CD4-positive, CD25-positive, alpha-beta regulatory T cell (primary cell): ENCODE data around the gene ZNF280D. TPM values are rescaled to one million over a fixed set of nuclear protein-coding genes. Genes with fewer than 3 reads are reported as not detected.
A peak's percentile ranks its signal among the peaks of the same experiment; 100 is the strongest.

ENCODE experiments used
- ATAC-seq, 2 donors: fragments of 150-1000 bp; cut with Tn5 transposase; one replicate each; pipeline ENCODE4 v1.10.0; 2021; ENCODE audit warnings: low read depth in 2 of 2, moderate number of reproducible peaks in 2 of 2, moderate library complexity in 1 of 2
- DNase-seq, 3 donors: peaks; one replicate each; pipeline versions ENCODE4 v3.0.0 to v3.0.0-alpha.2; 2012 to 2022; ENCODE audit warnings: mixed read lengths in 1 of 3
- H3K27ac ChIP-seq: one replicate; pipeline ENCODE4 v1.7.0; 2013; ENCODE audit warnings: mild to moderate bottlenecking, low read length; ENCODE audit not compliant: insufficient read depth, poor library complexity, severe bottlenecking
- H3K27me3 ChIP-seq: one replicate; pipeline ENCODE4 v1.7.0; 2013; ENCODE audit warnings: low read length; ENCODE audit not compliant: control insufficient read depth, insufficient read depth
- H3K36me3 ChIP-seq: one replicate; pipeline ENCODE4 v1.7.0; 2013; ENCODE audit warnings: mild to moderate bottlenecking, low read length, moderate library complexity; ENCODE audit not compliant: control insufficient read depth, insufficient read depth
- H3K4me1 ChIP-seq: 2 replicates; pipeline ENCODE4 v1.7.0; 2013; ENCODE audit warnings: mild to moderate bottlenecking, low read length; ENCODE audit not compliant: insufficient read depth, control insufficient read depth, poor library complexity, severe bottlenecking
- H3K4me3 ChIP-seq: one replicate; pipeline ENCODE4 v1.7.0; 2013; ENCODE audit warnings: low read depth, mild to moderate bottlenecking, low read length, moderate library complexity
- H3K9me3 ChIP-seq, 2 experiments: 1 replicate in 1 of 2; 2 replicates in 1 of 2; pipeline ENCODE4 v1.7.0; 2013; ENCODE audit warnings: low read length in 2 of 2, mild to moderate bottlenecking in 1 of 2, moderate library complexity in 1 of 2; ENCODE audit not compliant: control insufficient read depth in 2 of 2
- H3K27ac Mint-ChIP-seq, 3 donors: one replicate each; pipeline ENCODE4 v1.8.0; 2020 to 2022; ENCODE audit warnings: mild to moderate bottlenecking in 3 of 3, mixed read lengths in 3 of 3, moderate library complexity in 2 of 3
- H3K27me3 Mint-ChIP-seq: one replicate; pipeline ENCODE4 v1.8.0; 2022; ENCODE audit warnings: mild to moderate bottlenecking, mixed read lengths
- H3K36me3 Mint-ChIP-seq: one replicate; pipeline ENCODE4 v1.8.0; 2020; ENCODE audit warnings: mixed read lengths
- H3K4me1 Mint-ChIP-seq, 4 donors: one replicate each; pipeline ENCODE4 v1.8.0; 2020 to 2022; ENCODE audit warnings: mixed read lengths in 4 of 4, mild to moderate bottlenecking in 1 of 4
- H3K4me3 Mint-ChIP-seq, 4 donors: one replicate each; pipeline ENCODE4 v1.8.0; 2020 to 2022; ENCODE audit warnings: mild to moderate bottlenecking in 4 of 4, mixed read lengths in 4 of 4, moderate library complexity in 3 of 4
- H3K9me3 Mint-ChIP-seq, 7 donors: one replicate each; pipeline ENCODE4 v1.8.0; 2020 to 2022; ENCODE audit warnings: mixed read lengths in 7 of 7, mild to moderate bottlenecking in 3 of 7, moderate library complexity in 2 of 7
- polyA plus RNA-seq, 4 donors: library from polyadenylated mRNA; unstranded; fragments of 300-500 nt; fragmentation: Illumina TruSeq; gene quantifications; one replicate each; pipeline ENCODE4 v1.2.3, GENCODE V29; 2021
- total RNA-seq: library from RNA; stranded (reverse); gene quantifications from one replicate; pipeline ENCODE4 v1.2.3, GENCODE V29; 2022

Gene ZNF280D
- total and polyA plus RNA-seq, 5 donors from 2014 or later: 5.9 to 34.1 (median 8.8) TPM

DNA sequence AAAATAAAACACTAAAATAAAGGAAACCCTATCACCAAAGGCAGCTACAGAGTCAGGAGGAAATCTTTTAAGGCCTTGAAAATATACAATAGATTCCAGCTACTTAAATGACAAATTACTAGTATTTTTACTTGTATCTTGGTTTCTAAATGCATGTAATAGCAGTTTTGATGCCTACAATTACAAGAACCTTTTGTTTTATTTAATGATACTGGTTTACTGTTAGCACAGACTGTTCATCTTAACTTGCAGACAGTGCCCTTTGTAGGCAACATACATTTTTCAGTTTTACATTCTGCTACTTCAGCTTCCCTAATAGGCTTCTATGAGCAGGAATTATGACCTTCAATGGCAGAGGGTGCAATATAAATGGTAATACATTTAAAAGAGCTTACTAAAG is 54.1 kb downstream of the ZNF280D start:
- no peaks in the 10 kb centered on the region for H3K4me1 ChIP-seq
- H3K4me3 Mint-ChIP-seq: no peak overlapping the region
- peaks cover 0 to 7% (median 1%) of the 10 kb centered on the region in 4 donors for H3K4me1 Mint-ChIP-seq
- peaks cover 12% of the 10 kb centered on the region for H3K36me3 ChIP-seq
- ATAC-seq: no peak
- peaks cover 0 to 1% (median 0%) of the 10 kb centered on the region in 7 donors for H3K9me3 Mint-ChIP-seq
- H3K4me3 ChIP-seq: no peak overlapping the region
- no peaks in the 10 kb centered on the region for H3K9me3 ChIP-seq
- H3K27ac Mint-ChIP-seq: no peak overlapping the region
- no peaks in the 10 kb centered on the region for H3K27me3 Mint-ChIP-seq
- peaks cover 29% of the 10 kb centered on the region for H3K36me3 Mint-ChIP-seq
- H3K27ac ChIP-seq: no peak overlapping the region
- DNase-seq: no peak
- no peaks in the 10 kb centered on the region for H3K27me3 ChIP-seq

DNA sequence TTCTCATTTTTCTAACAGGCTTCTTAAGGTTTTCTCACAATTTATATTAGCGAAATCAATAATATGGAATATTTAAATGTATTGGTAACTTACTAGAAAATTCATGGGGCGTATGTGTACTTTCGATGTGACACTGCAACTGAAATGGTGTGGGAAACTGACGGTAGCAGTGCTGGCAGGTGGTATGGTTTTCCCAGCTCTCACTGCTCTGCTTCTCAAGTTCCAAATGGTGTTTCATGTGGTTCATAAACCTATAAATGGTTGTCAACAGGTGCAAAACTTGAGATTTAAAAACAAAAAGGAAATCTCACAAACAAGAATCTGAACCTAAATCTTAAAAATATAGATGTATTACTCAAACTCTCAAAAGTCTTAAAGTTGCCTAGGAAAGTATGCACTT is 54.7 kb downstream of the ZNF280D start:
- Mint-ChIP-seq H3K4me3 (no peak overlapping the region), H3K36me3 (peaks cover 34% of the 10 kb centered on the region), H3K27ac (no peak overlapping the region), H3K27me3 (no peaks in the 10 kb centered on the region), H3K9me3 (peaks cover 0 to 3% (median 0%) of the 10 kb centered on the region in 7 donors), H3K4me1 (peaks cover 0 to 7% (median 3%) of the 10 kb centered on the region in 4 donors)
- Histone ChIP-seq H3K9me3 (no peaks in the 10 kb centered on the region), H3K27ac (no peak overlapping the region), H3K4me3 (no peak overlapping the region), H3K36me3 (peaks cover 12% of the 10 kb centered on the region), H3K27me3 (no peaks in the 10 kb centered on the region), H3K4me1 (no peaks in the 10 kb centered on the region)
- DNase-seq (no peak), ATAC-seq (no peak)

- ATAC-seq: no peak
- no peak overlapping the region for H3K27ac Mint-ChIP-seq
Measured at GRCh38 chr15:56677271-56677670, 56.0 kb downstream of the ZNF280D start.

DNA sequence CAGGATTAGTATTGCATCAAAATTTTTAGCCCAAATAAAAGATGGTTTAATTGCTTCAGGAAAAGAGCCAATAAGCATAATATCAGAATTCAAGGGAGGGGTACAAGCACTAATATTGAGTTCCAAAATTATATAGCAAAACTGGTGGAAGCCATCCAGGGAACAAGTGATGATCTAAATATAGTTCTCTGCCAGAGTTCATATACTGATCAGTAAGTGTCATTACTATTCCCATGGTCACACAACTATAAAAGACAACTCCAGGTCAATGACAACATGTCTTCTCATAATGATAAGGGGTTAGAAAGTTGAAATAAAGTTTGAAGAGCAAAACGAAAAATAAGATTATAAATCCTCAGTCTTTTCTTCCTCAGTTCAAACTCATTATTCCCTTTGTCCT is 57.4 kb downstream of the ZNF280D start:
- peaks cover 0 to 7% (median 0%) of the 10 kb centered on the region in 7 donors for H3K9me3 Mint-ChIP-seq
- peaks cover 0 to 11% (median 6%) of the 10 kb centered on the region in 4 donors for H3K4me1 Mint-ChIP-seq
- ATAC-seq: no peak
- H3K27me3 ChIP-seq: no peaks in the 10 kb centered on the region
- DNase-seq: no peak
- no peak overlapping the region for H3K4me3 ChIP-seq
- no peaks in the 10 kb centered on the region for H3K27me3 Mint-ChIP-seq
- H3K4me1 ChIP-seq: no peaks in the 10 kb centered on the region
- peaks cover 20% of the 10 kb centered on the region for H3K36me3 ChIP-seq
- peaks cover 44% of the 10 kb centered on the region for H3K36me3 Mint-ChIP-seq
- H3K4me3 Mint-ChIP-seq: no peak overlapping the region
- H3K9me3 ChIP-seq: no peaks in the 10 kb centered on the region
- H3K27ac ChIP-seq: no peak overlapping the region
- H3K27ac Mint-ChIP-seq: no peak overlapping the region

More at GRCh38 chr15:56677271-56677670, 56.0 kb downstream of the ZNF280D start:
- Mint-ChIP-seq H3K4me1 (peaks cover 0 to 9% (median 5%) of the 10 kb centered on the region in 4 donors), H3K27me3 (no peaks in the 10 kb centered on the region), H3K9me3 (peaks cover 0 to 7% (median 0%) of the 10 kb centered on the region in 7 donors), H3K36me3 (peaks cover 40% of the 10 kb centered on the region), H3K4me3 (no peak overlapping the region)
- peaks cover 18% of the 10 kb centered on the region for H3K36me3 ChIP-seq
- no peaks in the 10 kb centered on the region for H3K27me3 ChIP-seq
- no peak overlapping the region for H3K27ac ChIP-seq
- H3K9me3 ChIP-seq: no peaks in the 10 kb centered on the region
- H3K4me1 ChIP-seq: no peaks in the 10 kb centered on the region
- no peak for DNase-seq
- no peak overlapping the region for H3K4me3 ChIP-seq

DNA sequence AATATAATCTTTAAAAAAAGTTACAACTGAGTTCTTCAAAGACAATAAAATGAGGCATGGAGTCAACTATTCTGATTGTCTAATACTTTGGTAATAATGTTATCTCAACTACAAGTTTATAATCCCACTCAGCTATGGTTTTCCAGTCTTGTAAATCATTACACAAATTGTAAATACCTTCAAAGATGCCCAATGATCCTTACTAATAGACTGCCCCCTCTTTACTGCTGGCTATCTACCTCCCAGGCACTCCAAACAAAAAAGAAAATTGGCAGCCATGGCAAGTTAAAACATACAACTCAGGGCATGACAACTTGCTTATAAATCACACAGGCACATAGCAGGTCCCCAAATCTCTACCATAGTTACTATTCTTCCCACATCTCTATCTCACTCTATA is 58.5 kb downstream of the ZNF280D start:
- peaks cover 44% of the 10 kb centered on the region for H3K36me3 Mint-ChIP-seq

GRCh38 chr15:56672721-56673120 is 60.6 kb downstream of the ZNF280D start:
- Mint-ChIP-seq H3K4me1 (peaks cover 0 to 13% (median 6%) of the 10 kb centered on the region in 4 donors), H3K36me3 (peaks cover 43% of the 10 kb centered on the region), H3K4me3 (no peak overlapping the region), H3K9me3 (peaks cover 0 to 7% (median 0%) of the 10 kb centered on the region in 7 donors), H3K27ac (no peak overlapping the region), H3K27me3 (no peaks in the 10 kb centered on the region)
- Histone ChIP-seq H3K27me3 (no peaks in the 10 kb centered on the region), H3K36me3 (peaks cover 29% of the 10 kb centered on the region), H3K4me1 (no peaks in the 10 kb centered on the region), H3K4me3 (no peak overlapping the region), H3K27ac (no peak overlapping the region), H3K9me3 (no peaks in the 10 kb centered on the region)
- DNase-seq: no peak
- ATAC-seq: no peak

More for the DNA sequence above, 58.5 kb downstream of the ZNF280D start:
- Histone ChIP-seq H3K27me3 (no peaks in the 10 kb centered on the region), H3K36me3 (peaks cover 20% of the 10 kb centered on the region), H3K9me3 (no peaks in the 10 kb centered on the region), H3K4me1 (no peaks in the 10 kb centered on the region), H3K4me3 (no peak overlapping the region), H3K27ac (no peak overlapping the region)
- DNase-seq (no peak), ATAC-seq (no peak)
- no peak overlapping the region for H3K4me3 Mint-ChIP-seq
- H3K27me3 Mint-ChIP-seq: no peaks in the 10 kb centered on the region
- H3K4me1 Mint-ChIP-seq: peaks cover 0 to 13% (median 6%) of the 10 kb centered on the region in 4 donors
- H3K27ac Mint-ChIP-seq: no peak overlapping the region
- peaks cover 0 to 7% (median 0%) of the 10 kb centered on the region in 7 donors for H3K9me3 Mint-ChIP-seq

DNA sequence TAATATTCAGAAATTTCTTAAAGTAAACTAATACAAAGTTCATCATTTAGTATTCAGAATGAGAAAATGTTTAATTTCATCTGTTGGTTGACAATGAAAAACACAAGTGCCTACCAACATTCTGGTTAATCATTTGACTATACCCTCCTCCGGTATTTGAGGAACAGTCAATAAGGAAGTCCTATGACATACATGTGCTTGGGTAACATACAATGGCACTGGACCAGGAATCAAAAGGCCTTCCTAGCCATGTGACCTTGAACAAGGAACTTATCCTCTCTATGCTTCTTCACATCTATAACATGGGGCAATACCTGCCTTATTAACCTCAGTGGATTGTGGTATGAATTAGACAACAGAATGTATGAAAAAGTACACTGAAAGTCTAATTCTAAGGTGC is 65.8 kb downstream of the ZNF280D start:
- ATAC-seq (no peak), DNase-seq (no peak)
- H3K9me3 Mint-ChIP-seq: peaks cover 0 to 1% (median 0%) of the 10 kb centered on the region in 7 donors
- H3K27ac ChIP-seq: no peak overlapping the region
- H3K27ac Mint-ChIP-seq: no peak overlapping the region
- H3K4me3 ChIP-seq: no peak overlapping the region
- H3K36me3 Mint-ChIP-seq: peaks cover 43% of the 10 kb centered on the region
- H3K27me3 ChIP-seq: no peaks in the 10 kb centered on the region
- no peak overlapping the region for H3K4me3 Mint-ChIP-seq
- H3K4me1 Mint-ChIP-seq: peaks cover 0 to 5% (median 0%) of the 10 kb centered on the region in 4 donors
- H3K27me3 Mint-ChIP-seq: no peaks in the 10 kb centered on the region
- H3K36me3 ChIP-seq: peaks cover 39% of the 10 kb centered on the region
- H3K9me3 ChIP-seq: no peaks in the 10 kb centered on the region
- no peaks in the 10 kb centered on the region for H3K4me1 ChIP-seq

GRCh38 chr15:56660943-56661342 is 72.4 kb downstream of the ZNF280D start:
- Histone ChIP-seq H3K4me3 (no peak overlapping the region), H3K27ac (no peak overlapping the region), H3K4me1 (no peaks in the 10 kb centered on the region), H3K27me3 (no peaks in the 10 kb centered on the region), H3K9me3 (no peaks in the 10 kb centered on the region), H3K36me3 (peaks cover 22% of the 10 kb centered on the region)
- Mint-ChIP-seq H3K9me3 (peaks cover 0 to 1% (median 0%) of the 10 kb centered on the region in 7 donors), H3K27me3 (no peaks in the 10 kb centered on the region), H3K4me1 (peaks cover 0 to 16% (median 3%) of the 10 kb centered on the region in 4 donors), H3K4me3 (no peak overlapping the region), H3K36me3 (peaks cover 63% of the 10 kb centered on the region), H3K27ac (peak overlapping the region in 1 of 3 donors; percentile 92)
- ATAC-seq (no peak), DNase-seq (no peak)
